Measurements from ENCODE around the gene ZNF641. TPM values are rescaled to one million over a fixed set of nuclear protein-coding genes. Genes with fewer than 3 reads are reported as not detected.

Gene ZNF641
- total RNA-seq, 2 experiments from 2014 or later, result 10.6 to 11.8 TPM

- Histone ChIP-seq H3K4me2 (ENCODE audit: low read length) (no peak overlapping the region), H3K9me3 (ENCODE audit: low read length) (no peaks in the 10 kb centered on the region), H2AFZ (ENCODE audit: low read length) (no peak overlapping the region), H3K79me2 (ENCODE audit: insufficient read depth, low read depth, low read length) (no peaks in the 10 kb centered on the region), H3K36me3 (ENCODE audit: insufficient read depth, low read length) (no peaks in the 10 kb centered on the region), H3K27ac (ENCODE audit: low read depth, low read length, poor library complexity, severe bottlenecking) (no peak overlapping the region), H3K9me2 (ENCODE audit: insufficient read depth, low read length) (no peaks in the 10 kb centered on the region), H3K4me1 (ENCODE audit: insufficient read depth, low read length, poor library complexity, severe bottlenecking) (no peaks in the 10 kb centered on the region), H4K20me1 (ENCODE audit: insufficient read depth, low read length) (no peaks in the 10 kb centered on the region), H3K4me3 (ENCODE audit: low read depth, low read length, poor library complexity, severe bottlenecking) (no peak overlapping the region)
- BruUV-seq (replicated peaks), result no TSS peak
- POLR2A ChIA-PET, result no interaction called here
- TF ChIP-seq EZH2phosphoT487 (IDR thresholded peaks at IDR 0.05; ENCODE audit: borderline replicate concordance, low read depth, low read length) (no peak), CTCF (conservative IDR thresholded peaks at IDR 0.05; ENCODE audit: low read length) (no peak)
- no peak for DNase-seq (ENCODE audit: low spot score)
- CTCF ChIA-PET (ENCODE audit: unreplicated experiment), result no interaction called here
- intact Hi-C loops (cut with micrococcal nuclease; ENCODE audit: unreplicated experiment), result no loop called here
Measured at GRCh38 chr12:48358937-48359513, 8.3 kb upstream of the ZNF641 start.

GRCh38 chr12:48356041-48356768 is 5.5 kb upstream of the ZNF641 start:
- Histone ChIP-seq H2AFZ (ENCODE audit: low read length) (no peak overlapping the region), H3K9me2 (ENCODE audit: insufficient read depth, low read length) (no peaks in the 10 kb centered on the region), H3K36me3 (ENCODE audit: insufficient read depth, low read length) (no peaks in the 10 kb centered on the region), H3K4me2 (ENCODE audit: low read length) (no peak overlapping the region), H3K27ac (ENCODE audit: low read depth, low read length, poor library complexity, severe bottlenecking) (no peak overlapping the region), H3K9me3 (ENCODE audit: low read length) (no peaks in the 10 kb centered on the region), H3K4me3 (ENCODE audit: low read depth, low read length, poor library complexity, severe bottlenecking) (no peak overlapping the region), H4K20me1 (ENCODE audit: insufficient read depth, low read length) (no peaks in the 10 kb centered on the region), H3K79me2 (ENCODE audit: insufficient read depth, low read depth, low read length) (no peaks in the 10 kb centered on the region), H3K4me1 (ENCODE audit: insufficient read depth, low read length, poor library complexity, severe bottlenecking) (peaks cover 3% of the 10 kb centered on the region)
- intact Hi-C loops (cut with micrococcal nuclease; ENCODE audit: unreplicated experiment), result no loop called here
- POLR2A ChIA-PET, result no interaction called here
- CTCF ChIA-PET (ENCODE audit: unreplicated experiment), result no interaction called here
- BruUV-seq (replicated peaks), result no TSS peak
- DNase-seq (ENCODE audit: low spot score), result no peak
- no peak for TF ChIP-seq CTCF (conservative IDR thresholded peaks at IDR 0.05; ENCODE audit: low read length)
- TF ChIP-seq EZH2phosphoT487 (IDR thresholded peaks at IDR 0.05; ENCODE audit: borderline replicate concordance, low read depth, low read length), result no peak

GRCh38 chr12:48352157-48352760 is 1.5 kb upstream of the ZNF641 start:
- peaks cover 6% of the 10 kb centered on the region; the same call in 1 of the 2 replicates for H3K36me3 ChIP-seq (ENCODE audit: insufficient read depth, low read length)
- no peaks in the 10 kb centered on the region for H4K20me1 ChIP-seq (ENCODE audit: insufficient read depth, low read length)
- no peaks in the 10 kb centered on the region for H3K9me2 ChIP-seq (ENCODE audit: insufficient read depth, low read length)
- CTCF ChIA-PET (ENCODE audit: unreplicated experiment), result no interaction called here
- BruUV-seq (replicated peaks), result no TSS peak
- POLR2A ChIA-PET, result no interaction called here
- H3K4me1 ChIP-seq (ENCODE audit: insufficient read depth, low read length, poor library complexity, severe bottlenecking), result peaks cover 11% of the 10 kb centered on the region
- no peak for DNase-seq (ENCODE audit: low spot score)
- no peaks in the 10 kb centered on the region for H3K9me3 ChIP-seq (ENCODE audit: low read length)
- intact Hi-C loops (cut with micrococcal nuclease; ENCODE audit: unreplicated experiment), result loop anchor here (5.0 kb wide), 1 partner anchor 155 kb away; no protein-coding TSS in a partner anchor
- no peak overlapping the region for H2AFZ ChIP-seq (ENCODE audit: low read length)
- no peak overlapping the region for H3K27ac ChIP-seq (ENCODE audit: low read depth, low read length, poor library complexity, severe bottlenecking)
- no peaks in the 10 kb centered on the region for H3K79me2 ChIP-seq (ENCODE audit: insufficient read depth, low read depth, low read length)
- no peak for TF ChIP-seq CTCF (conservative IDR thresholded peaks at IDR 0.05; ENCODE audit: low read length)
- TF ChIP-seq EZH2phosphoT487 (IDR thresholded peaks at IDR 0.05; ENCODE audit: borderline replicate concordance, low read depth, low read length), result no peak
- H3K4me2 ChIP-seq (ENCODE audit: low read length), result no peak overlapping the region
- no peak overlapping the region for H3K4me3 ChIP-seq (ENCODE audit: low read depth, low read length, poor library complexity, severe bottlenecking)
